Fibroblast of lung (primary cell): ENCODE measurements around the gene CYTH1. TPM values are rescaled to one million over a fixed set of nuclear protein-coding genes. Genes with fewer than 3 reads are reported as not detected.

Experiments used
- DNase-seq, 2 donors: peaks; one replicate each; pipeline versions ENCODE4 v3.0.0 to v3.0.0-alpha.2; 2010; ENCODE audit warnings: low read depth in 2 of 2
- H2AFZ ChIP-seq: 2 replicates; pipeline ENCODE4 v1.5.1; 2012; ENCODE audit warnings: low read length, control low read depth, inconsistent platforms
- H3K27ac ChIP-seq: 2 replicates; pipeline ENCODE4 v1.5.1; 2011; ENCODE audit warnings: low read length, control low read depth; ENCODE audit not compliant: insufficient read depth
- H3K27me3 ChIP-seq: 2 replicates; pipeline ENCODE4 v1.5.1; 2011; ENCODE audit warnings: mild to moderate bottlenecking, low read length; ENCODE audit not compliant: control insufficient read depth, insufficient read depth
- H3K36me3 ChIP-seq: 2 replicates; pipeline ENCODE4 v1.5.1; 2011; ENCODE audit warnings: low read length; ENCODE audit not compliant: control insufficient read depth, insufficient read depth
- H3K4me1 ChIP-seq: 2 replicates; pipeline ENCODE4 v1.5.1; 2011; ENCODE audit warnings: low read length; ENCODE audit not compliant: control insufficient read depth, insufficient read depth; ENCODE audit errors: extremely low read depth
- H3K4me2 ChIP-seq: 2 replicates; pipeline ENCODE4 v1.5.1; 2011; ENCODE audit warnings: low read length, control low read depth; ENCODE audit not compliant: insufficient read depth; ENCODE audit errors: extremely low read depth
- H3K4me3 ChIP-seq, 4 experiments: fragments of 200-600 bp in 1 of 4; sonication (generic) in 1 of 4; replicated peaks in 1 of 4; 2 replicates each; pipeline ENCODE4 v1.5.1; 2011 to 2016; ENCODE audit warnings: low read length in 4 of 4, low read depth in 3 of 4, mild to moderate bottlenecking in 3 of 4, control low read depth in 2 of 4, inconsistent platforms in 1 of 4, mixed read lengths in 1 of 4; ENCODE audit not compliant: insufficient read depth in 1 of 4; ENCODE audit errors: control extremely low read depth in 1 of 4
- H3K79me2 ChIP-seq: 2 replicates; pipeline ENCODE4 v1.5.1; 2012; ENCODE audit warnings: mild to moderate bottlenecking, low read length, inconsistent platforms; ENCODE audit not compliant: control insufficient read depth, insufficient read depth
- H3K9ac ChIP-seq: 2 replicates; pipeline ENCODE4 v1.5.1; 2011; ENCODE audit warnings: mild to moderate bottlenecking, low read length, control low read depth; ENCODE audit not compliant: insufficient read depth
- H3K9me3 ChIP-seq: 2 replicates; pipeline ENCODE4 v1.5.1; 2012; ENCODE audit warnings: low read depth, low read length; ENCODE audit not compliant: control insufficient read depth, insufficient read depth
- H4K20me1 ChIP-seq: 2 replicates; pipeline ENCODE4 v1.5.1; 2011; ENCODE audit warnings: low read length; ENCODE audit not compliant: control insufficient read depth, insufficient read depth; ENCODE audit errors: extremely low read depth
- CTCF ChIP-seq, 2 donors: IDR thresholded peaks in 1 of 2; conservative IDR thresholded peaks in 1 of 2; 1 replicate in 1 of 2; 2 replicates in 1 of 2; pipeline ENCODE4 v1.5.1; 2011 to 2012; ENCODE audit warnings: low read length in 2 of 2, control low read depth in 1 of 2, inconsistent platforms in 1 of 2, low read depth in 1 of 2, mild to moderate bottlenecking in 1 of 2
- EZH2 ChIP-seq: IDR thresholded peaks from 2 replicates; pipeline ENCODE4 v1.5.1; 2012; ENCODE audit warnings: low read length, control low read depth, mild to moderate bottlenecking; ENCODE audit errors: missing control alignments
- polyA plus RNA-seq, 2 donors: library from polyadenylated mRNA; depleted of rRNA in 1 of 2; stranded (reverse) in 1 of 2; unstranded in 1 of 2; fragments of >200 nt; gene quantifications; 2 replicates each; pipeline ENCODE4 v1.2.1, GENCODE V29; 2011 to 2012; ENCODE audit warnings: missing spikeins in 1 of 2
- total RNA-seq: library from RNA; depleted of rRNA; stranded (reverse); fragments of >200 nt; gene quantifications from 2 replicates; pipeline ENCODE4 v1.2.1, GENCODE V29; 2014

Gene CYTH1
- total and polyA plus RNA-seq, 2 donors (not counting 1 experiment from before 2014, with no cell fraction given) = 8.9 to 9.9 TPM

GRCh38 chr17:78804777-78805176, 22.7 kb upstream of the CYTH1 start:
- Histone ChIP-seq H3K4me3 (no peak overlapping the region), H3K4me1 (no peaks in the 10 kb centered on the region), H3K27me3 (no peaks in the 10 kb centered on the region), H3K27ac (no peak overlapping the region), H3K4me2 (no peak overlapping the region), H3K36me3 (peaks cover 26% of the 10 kb centered on the region), H4K20me1 (no peaks in the 10 kb centered on the region), H3K9ac (no peak overlapping the region), H2AFZ (no peak overlapping the region), H3K9me3 (no peaks in the 10 kb centered on the region), H3K79me2 (no peaks in the 10 kb centered on the region)
- no peak for DNase-seq
- TF ChIP-seq CTCF (conservative IDR thresholded peaks at IDR 0.05 in 1 of 2, IDR thresholded peaks at IDR 0.05 in 1 of 2; ENCODE audit: low read depth in 1 of 2, low read length in 2 of 2) (no peak), EZH2 (no peak)

- no peak overlapping the region for H3K4me3 ChIP-seq
- H3K9ac ChIP-seq = no peak overlapping the region
- no peaks in the 10 kb centered on the region for H3K27me3 ChIP-seq
- TF ChIP-seq EZH2 = no peak
- TF ChIP-seq CTCF (conservative IDR thresholded peaks at IDR 0.05 in 1 of 2, IDR thresholded peaks at IDR 0.05 in 1 of 2; ENCODE audit: low read depth in 1 of 2, low read length in 2 of 2) = no peak
- no peak overlapping the region for H3K27ac ChIP-seq
- no peaks in the 10 kb centered on the region for H3K9me3 ChIP-seq
- no peaks in the 10 kb centered on the region for H3K4me1 ChIP-seq
- H3K79me2 ChIP-seq = no peaks in the 10 kb centered on the region
- no peak for DNase-seq
- no peak overlapping the region for H3K4me2 ChIP-seq
- no peaks in the 10 kb centered on the region for H4K20me1 ChIP-seq
- H2AFZ ChIP-seq = no peak overlapping the region
- H3K36me3 ChIP-seq = peaks cover 32% of the 10 kb centered on the region
These were observed 21.2 kb upstream of the CYTH1 start for GRCh38 chr17:78803186-78803845.

GRCh38 chr17:78802459-78802858, 20.4 kb upstream of the CYTH1 start:
- Histone ChIP-seq H3K27ac (no peak overlapping the region), H4K20me1 (no peaks in the 10 kb centered on the region), H3K4me2 (no peak overlapping the region), H2AFZ (no peak overlapping the region), H3K9ac (no peak overlapping the region), H3K79me2 (no peaks in the 10 kb centered on the region), H3K27me3 (no peaks in the 10 kb centered on the region), H3K36me3 (peaks cover 38% of the 10 kb centered on the region), H3K9me3 (no peaks in the 10 kb centered on the region), H3K4me3 (no peak overlapping the region), H3K4me1 (no peaks in the 10 kb centered on the region)
- DNase-seq = no peak
- no peak for TF ChIP-seq EZH2
